H1 (cell line): Measurements from ENCODE around the gene RCSD1. TPM values are rescaled to one million over a fixed set of nuclear protein-coding genes. Genes with fewer than 3 reads are reported as not detected.
"Not testable (repeated sequence)": the region's sequence is repeated elsewhere in the genome, so short reads cannot be mapped to it uniquely, and the experiment has no call there.

Experiments used
- CTCF ChIA-PET: fragments of 300-600 bp; sonication (Branson Sonifier 250); formaldehyde crosslinking; loops from one replicate; lab custom pipeline; 2021; ENCODE audit not compliant: partially characterized antibody; lab: Charles Lee
- POLR2A ChIA-PET: fragments of 300-600 bp; sonication (Branson Sonifier 250); formaldehyde crosslinking; loops from one replicate; lab custom pipeline; 2021; ENCODE audit warnings: inconsistent platforms; ENCODE audit not compliant: partially characterized antibody; lab: Charles Lee
- DNase-seq, 2 experiments: peaks; one replicate each; pipeline versions ENCODE4 v3.0.0 to v3.0.0-alpha.2; 2010 to 2022; ENCODE audit warnings: low spot score in 2 of 2, low read depth in 1 of 2, mixed read lengths in 1 of 2
- FAIRE-seq: peaks from 2 replicates; lab custom pipeline; 2011; peaks lifted over from hg19 to GRCh38; lab: Jason Lieb, UNC
- H2AFZ ChIP-seq: 2 replicates; pipeline ENCODE4 v1.8.1; 2012; ENCODE audit warnings: low read length, inconsistent platforms
- H2AK5ac ChIP-seq: 2 replicates; pipeline ENCODE4 v1.6.1; 2013; ENCODE audit warnings: low read depth, low read length
- H2BK120ac ChIP-seq: replicated peaks from 2 replicates; pipeline ENCODE3; 2013; ENCODE audit warnings: low read depth, low read length, inconsistent platforms
- H2BK12ac ChIP-seq: 2 replicates; pipeline ENCODE4 v1.6.1; 2013; ENCODE audit warnings: low read depth, low read length
- H2BK15ac ChIP-seq: 2 replicates; pipeline ENCODE4 v1.6.1; 2013; ENCODE audit warnings: low read length
- H2BK20ac ChIP-seq: 2 replicates; pipeline ENCODE4 v1.6.1; 2013; ENCODE audit warnings: low read length
- H2BK5ac ChIP-seq: 2 replicates; pipeline ENCODE4 v1.6.1; 2013; ENCODE audit warnings: low read depth, low read length
- H3K14ac ChIP-seq: 2 replicates; pipeline ENCODE4 v1.6.1; 2013; ENCODE audit warnings: inconsistent platforms; ENCODE audit not compliant: insufficient read length
- H3K18ac ChIP-seq: 2 replicates; pipeline ENCODE4 v1.6.1; 2013; ENCODE audit warnings: low read length; ENCODE audit errors: extremely low read depth
- H3K23ac ChIP-seq: 2 replicates; pipeline ENCODE4 v1.6.1; 2013; ENCODE audit warnings: inconsistent platforms; ENCODE audit not compliant: insufficient read length
- H3K23me2 ChIP-seq: 2 replicates; pipeline ENCODE4 v1.6.1; 2013; ENCODE audit warnings: low read depth, low read length
- H3K27ac ChIP-seq: 2 replicates; pipeline ENCODE4 v1.6.1; 2011; ENCODE audit warnings: low read depth, low read length, inconsistent platforms
- H3K27me3 ChIP-seq, 4 experiments: replicated peaks in 1 of 4; 1 replicate in 1 of 4; 2 replicates in 3 of 4; pipeline versions ENCODE4 v1.6.1 to v1.8.1; 2011 to 2013; ENCODE audit warnings: low read length in 3 of 4, mild to moderate bottlenecking in 3 of 4, inconsistent platforms in 2 of 4, mixed read lengths in 2 of 4, moderate library complexity in 1 of 4; ENCODE audit not compliant: control insufficient read depth in 3 of 4, insufficient read depth in 3 of 4; ENCODE audit errors: extremely low read depth in 1 of 4
- H3K36me3 ChIP-seq, 4 experiments: 2 replicates each; pipeline versions ENCODE4 v1.6.1 to v1.8.1; 2011 to 2013; ENCODE audit warnings: mild to moderate bottlenecking in 4 of 4, low read length in 3 of 4, moderate library complexity in 2 of 4, control low read depth in 1 of 4, inconsistent platforms in 1 of 4; ENCODE audit not compliant: insufficient read depth in 4 of 4, control insufficient read depth in 2 of 4
- H3K4ac ChIP-seq: replicated peaks from 2 replicates; pipeline ENCODE3; 2013; ENCODE audit warnings: low read length, low read depth, mixed read lengths, inconsistent platforms; ENCODE audit not compliant: insufficient read length
- H3K4me1 ChIP-seq, 4 experiments: replicated peaks in 1 of 4; 1 replicate in 1 of 4; 2 replicates in 3 of 4; pipeline versions ENCODE4 v1.6.1 to v1.8.1; 2011 to 2013; ENCODE audit warnings: low read length in 3 of 4, inconsistent platforms in 2 of 4, mixed read lengths in 1 of 4; ENCODE audit not compliant: insufficient read depth in 4 of 4, control insufficient read depth in 3 of 4
- H3K4me2 ChIP-seq, 2 experiments: 2 replicates each; pipeline versions ENCODE4 v1.6.1 to v1.8.1; 2011 to 2013; ENCODE audit warnings: low read depth in 2 of 2, low read length in 2 of 2, control low read depth in 1 of 2, inconsistent platforms in 1 of 2, mild to moderate bottlenecking in 1 of 2; ENCODE audit not compliant: insufficient read depth in 1 of 2
- H3K4me3 ChIP-seq, 4 experiments: fragments of 200-600, 300-600 bp in 1 of 4; sonication (generic), shearing (Covaris generic), sonication (Bioruptor Twin) in 1 of 4; 2 replicates each; pipeline versions ENCODE4 v1.5.1 to v1.8.1; 2011 to 2016; ENCODE audit warnings: low read length in 4 of 4, low read depth in 3 of 4, control low read depth in 2 of 4, inconsistent platforms in 2 of 4, mild to moderate bottlenecking in 2 of 4, mixed read lengths in 1 of 4, moderate library complexity in 1 of 4; ENCODE audit not compliant: insufficient read depth in 2 of 4; ENCODE audit errors: extremely low read depth in 1 of 4
- H3K56ac ChIP-seq: replicated peaks from 2 replicates; pipeline ENCODE3; 2013; ENCODE audit warnings: low read depth, mild to moderate bottlenecking, mixed read lengths, low read length, inconsistent platforms; ENCODE audit not compliant: insufficient read length
- H3K79me1 ChIP-seq: 2 replicates; pipeline ENCODE4 v1.6.1; 2013; ENCODE audit warnings: low read depth, low read length, control low read depth
- H3K79me2 ChIP-seq, 2 experiments: 2 replicates each; pipeline versions ENCODE4 v1.6.1 to v1.8.1; 2012 to 2013; ENCODE audit warnings: low read length in 2 of 2, mild to moderate bottlenecking in 2 of 2, inconsistent platforms in 1 of 2; ENCODE audit not compliant: insufficient read depth in 2 of 2, control insufficient read depth in 1 of 2
- H3K9ac ChIP-seq, 4 experiments: replicated peaks in 1 of 4; 1 replicate in 1 of 4; 2 replicates in 3 of 4; pipeline versions ENCODE4 v1.6.1 to v1.8.1; 2011 to 2013; ENCODE audit warnings: low read depth in 3 of 4, low read length in 3 of 4, control low read depth in 2 of 4, mild to moderate bottlenecking in 2 of 4, moderate library complexity in 2 of 4, inconsistent platforms in 1 of 4; ENCODE audit errors: extremely low read depth in 1 of 4
- H3K9me3 ChIP-seq, 2 experiments: 2 replicates each; pipeline versions ENCODE4 v1.6.1 to v1.8.1; 2012 to 2013; ENCODE audit warnings: mild to moderate bottlenecking in 2 of 2, moderate library complexity in 2 of 2, control low read depth in 1 of 2, inconsistent platforms in 1 of 2, low read depth in 1 of 2, low read length in 1 of 2, mixed read lengths in 1 of 2; ENCODE audit not compliant: insufficient read depth in 2 of 2
- H4K20me1 ChIP-seq, 2 experiments: replicated peaks in 1 of 2; 2 replicates each; pipeline versions ENCODE3 to v1.8.1; 2011 to 2013; ENCODE audit warnings: inconsistent platforms in 2 of 2, low read length in 2 of 2, mild to moderate bottlenecking in 1 of 2; ENCODE audit not compliant: insufficient read depth in 2 of 2, control insufficient read depth in 1 of 2
- H4K5ac ChIP-seq: 2 replicates; pipeline ENCODE4 v1.6.1; 2013; ENCODE audit warnings: low read length, low read depth, mixed read lengths, inconsistent platforms; ENCODE audit not compliant: insufficient read length
- H4K8ac ChIP-seq: 2 replicates; pipeline ENCODE4 v1.8.0; 2013; ENCODE audit warnings: mild to moderate bottlenecking, moderate library complexity, low read length, inconsistent platforms; ENCODE audit not compliant: insufficient read depth; ENCODE audit errors: extremely low read depth
- H4K91ac ChIP-seq: replicated peaks from 2 replicates; pipeline ENCODE3; 2013; ENCODE audit warnings: low read length, mixed read lengths, inconsistent platforms; ENCODE audit not compliant: insufficient read length
- WGBS, 2 experiments: shearing (Covaris generic) in 1 of 2; methylation state at CpG; one replicate each; pipeline versions ENCODE4 v1.1.6 to v1.1.7; 2013 to 2015; ENCODE audit warnings: low lambda C conversion rate in 2 of 2, mixed read lengths in 2 of 2, inconsistent platforms in 1 of 2, low coverage in 1 of 2, missing lambda C conversion rate in 1 of 2; ENCODE audit not compliant: insufficient replicate concordance in 2 of 2, insufficient coverage in 1 of 2, insufficient read length in 1 of 2; ENCODE audit errors: extremely low coverage in 1 of 2, missing lambda C conversion rate in 1 of 2; 5-methylcytosine and 5-hydroxymethylcytosine counted together
- polyA plus RNA-seq, 7 experiments: library from polyadenylated mRNA; depleted of rRNA in 3 of 7; stranded (reverse) in 5 of 7; unstranded in 2 of 7; fragments of >200 nt in 5 of 7; fragments of 200-250 nt in 2 of 7; gene quantifications; 1 replicate in 5 of 7; 2 replicates in 1 of 7; 4 replicates in 1 of 7; pipeline versions ENCODE4 v1.2.1 to v1.2.3, GENCODE V29; 2011 to 2013; ENCODE audit warnings: missing spikeins in 2 of 7, mixed read lengths in 2 of 7
- total RNA-seq: library from RNA; stranded (reverse); fragmentation: NEBNext Ultra II Directional; extraction: Animal tissue kit (Norgen Biotek cat#: 25700); gene quantifications from 2 replicates; pipeline ENCODE4 v1.2.1, GENCODE V29; 2021

RCSD1 gene
- total and polyA plus RNA-seq, 2 of the 8 experiments (the other 6 are each of a cell fraction or from before 2014, with no cell fraction given) = 0.47 to 0.69 TPM

GRCh38 chr1:167613984-167614383, 16.0 kb upstream of the RCSD1 start:
- not testable (repeated sequence) for H3K23ac ChIP-seq, H3K4me1 ChIP-seq, H4K8ac ChIP-seq, DNase-seq, H4K91ac ChIP-seq, H2BK20ac ChIP-seq, H2BK5ac ChIP-seq, H2BK120ac ChIP-seq, H2AK5ac ChIP-seq, H3K23me2 ChIP-seq, H4K20me1 ChIP-seq, H3K4me2 ChIP-seq, H3K14ac ChIP-seq, H3K4ac ChIP-seq, H3K27ac ChIP-seq, H2BK12ac ChIP-seq, H3K18ac ChIP-seq, H3K36me3 ChIP-seq, H2AFZ ChIP-seq, H3K9me3 ChIP-seq, H3K4me3 ChIP-seq, H3K9ac ChIP-seq, H3K27me3 ChIP-seq, FAIRE-seq, H3K56ac ChIP-seq, H4K5ac ChIP-seq, H3K79me2 ChIP-seq, H3K79me1 ChIP-seq, H2BK15ac ChIP-seq
- WGBS, 2 experiments = 94% methylated on average over 2 of the region's 2 CpGs; no CpG with 5 or more reads in 1 of the 2 experiments
- ChIA-PET CTCF (interaction anchor here (1.5 kb wide), 1 partner anchor 13 kb away, joined by 4 read pairs; no protein-coding TSS in a partner anchor), POLR2A (interaction anchor here (0.7 kb wide), 1 partner anchor 350 kb away, joined by 3 read pairs; no protein-coding TSS in a partner anchor)
